Stimulated activated CD8-positive, alpha-beta memory T cell treated with anti-CD3 and anti-CD28 coated beads, Interleukin-4, amount 100 ng/mL, for 1 hour (primary cell): Measurements from ENCODE around the gene COPB2.
"Not testable (repeated sequence)": the region's sequence is repeated elsewhere in the genome, so short reads cannot be mapped to it uniquely, and the experiment has no call there.

ENCODE experiments used
- DNase-seq, 2 donors: peaks; one replicate each; pipeline ENCODE4 v3.0.0-alpha.2; 2020; ENCODE audit warnings: low read depth in 2 of 2, low spot score in 1 of 2

COPB2 gene

GRCh38 chr3:139389552-139390368 is at the start of gene COPB2:
Gene COPB2 (minus strand): TSS chr3:139389647. CDS start chr3:139389550, 97 bp downstream.
- peak; percentile 94 to 95 for DNase-seq

GRCh38 chr3:139434764-139435307 is 45.4 kb upstream of the COPB2 start:
- no peak for DNase-seq

GRCh38 chr3:139434228-139434627 is 44.8 kb upstream of the COPB2 start:
- DNase-seq: no peak

GRCh38 chr3:139433089-139433488 is 43.6 kb upstream of the COPB2 start:
- DNase-seq: no peak

- no peak for DNase-seq
These were observed 41.0 kb upstream of the COPB2 start for GRCh38 chr3:139430493-139430892.

- no peak for DNase-seq
These were observed 38.0 kb upstream of the COPB2 start for GRCh38 chr3:139427283-139428060.

GRCh38 chr3:139425745-139426400 is 36.4 kb upstream of the COPB2 start:
- DNase-seq: no peak

GRCh38 chr3:139423232-139423631 is 33.8 kb upstream of the COPB2 start:
- no peak for DNase-seq

- no peak for DNase-seq
These were observed 32.0 kb upstream of the COPB2 start for GRCh38 chr3:139421460-139421859.

GRCh38 chr3:139421040-139421439 is 31.6 kb upstream of the COPB2 start:
- DNase-seq: no peak

- no peak for DNase-seq
These were observed 28.7 kb upstream of the COPB2 start for GRCh38 chr3:139418144-139418543.

GRCh38 chr3:139416275-139416674 is 26.8 kb upstream of the COPB2 start:
- DNase-seq: no peak

- no peak for DNase-seq
These were observed 25.3 kb upstream of the COPB2 start for GRCh38 chr3:139414608-139415224.

GRCh38 chr3:139412891-139413290 is 23.4 kb upstream of the COPB2 start:
- DNase-seq: not testable (repeated sequence)

GRCh38 chr3:139401155-139401554 is 11.7 kb upstream of the COPB2 start:
- DNase-seq: not testable (repeated sequence)

- DNase-seq: no peak
These were observed 7.3 kb upstream of the COPB2 start for GRCh38 chr3:139396707-139397106.

- DNase-seq: no peak
These were observed 4.7 kb upstream of the COPB2 start for GRCh38 chr3:139394116-139394515.

GRCh38 chr3:139388821-139389551 is 461 bp downstream of the COPB2 start:
- peak in 1 of 2 donors; percentile 1 for DNase-seq

- no peak for DNase-seq
These were observed 1.4 kb downstream of the COPB2 start for GRCh38 chr3:139388077-139388476.

- DNase-seq: not testable (repeated sequence)
These were observed 7.2 kb downstream of the COPB2 start for GRCh38 chr3:139382291-139382690.
